PC-3 (cell line): ENCODE measurements around the gene IPP. TPM values are rescaled to one million over a fixed set of nuclear protein-coding genes. Genes with fewer than 3 reads are reported as not detected.

Source experiments
- ATAC-seq: fragments of 200-7000 bp; cut with Tn5 transposase; 2 replicates; pipeline ENCODE4 v1.9.1; 2020; ENCODE audit warnings: mild to moderate bottlenecking, moderate library complexity
- BruUV-seq: library from RNA; stranded (reverse); fragments of 400-500 nt; replicated peaks from 2 replicates; lab custom pipeline; 2021; lab: Mats Ljungman, UMichigan
- CTCF ChIA-PET: fragments of 300-600 bp; sonication (Branson Sonifier 250); formaldehyde crosslinking; loops from one replicate; lab custom pipeline; 2022; ENCODE audit warnings: antibody characterized with exemption; lab: Charles Lee
- POLR2A ChIA-PET: fragments of 300-600 bp; sonication (Branson Sonifier 250); formaldehyde crosslinking; loops from one replicate; lab custom pipeline; 2022; ENCODE audit warnings: antibody characterized with exemption; ENCODE audit not compliant: unreplicated experiment; lab: Charles Lee
- DNase-seq: peaks from one replicate; pipeline ENCODE4 v3.0.0-alpha.2; 2015
- H2AFZ ChIP-seq: fragments of 300-600 bp; sonication (generic); 2 replicates; pipeline ENCODE4 v1.6.0; 2016; ENCODE audit warnings: antibody characterized with exemption, low read length
- H3F3A ChIP-seq: fragments of 300-600 bp; sonication (generic); one replicate; pipeline ENCODE4 v1.6.0; 2017; ENCODE audit warnings: antibody characterized with exemption, low read length, control low read depth, mild to moderate bottlenecking; ENCODE audit not compliant: unreplicated experiment
- H3K27ac ChIP-seq: fragments of 300-600 bp; sonication (generic); 2 replicates; pipeline ENCODE4 v1.5.1; 2016; ENCODE audit warnings: mild to moderate bottlenecking, low read length
- H3K27me3 ChIP-seq: fragments of 300-600 bp; sonication (generic); 2 replicates; pipeline ENCODE4 v1.6.1; 2016; ENCODE audit warnings: low read length, mixed read lengths
- H3K36me3 ChIP-seq: fragments of 300-600 bp; sonication (generic); 2 replicates; pipeline ENCODE4 v1.6.1; 2016; ENCODE audit warnings: low read depth, mixed run types, low read length, mixed read lengths
- H3K4me1 ChIP-seq: fragments of 300-600 bp; sonication (generic); 2 replicates; pipeline ENCODE4 v1.5.1; 2016; ENCODE audit warnings: low read length; ENCODE audit not compliant: insufficient read depth
- H3K4me2 ChIP-seq: fragments of 300-600 bp; sonication (generic); 2 replicates; pipeline ENCODE4 v1.6.0; 2016; ENCODE audit warnings: low read length
- H3K4me3 ChIP-seq: fragments of 300-600 bp; sonication (generic); 2 replicates; pipeline ENCODE4 v1.5.1; 2016; ENCODE audit warnings: mild to moderate bottlenecking, low read length, mixed read lengths
- H3K79me2 ChIP-seq: fragments of 300-600 bp; sonication (generic); 2 replicates; pipeline ENCODE4 v1.6.1; 2017; ENCODE audit warnings: low read length, mixed read lengths
- H3K9ac ChIP-seq: fragments of 300-600 bp; sonication (generic); 2 replicates; pipeline ENCODE4 v1.6.0; 2016; ENCODE audit warnings: mild to moderate bottlenecking, low read length
- H3K9me2 ChIP-seq: fragments of 300-600 bp; sonication (generic); replicated peaks from 2 replicates; pipeline ENCODE4 v1.6.1; 2016; ENCODE audit warnings: mixed run types, low read length, mixed read lengths
- H3K9me3 ChIP-seq: fragments of 300-600 bp; sonication (generic); 2 replicates; pipeline ENCODE4 v1.6.1; 2016; ENCODE audit warnings: low read length, mixed read lengths
- H4K20me1 ChIP-seq: fragments of 300-600 bp; sonication (generic); 2 replicates; pipeline ENCODE4 v1.6.1; 2016; ENCODE audit warnings: low read length, mixed read lengths
- EZH2 ChIP-seq: fragments of 300-600 bp; sonication (generic); IDR thresholded peaks from one replicate; pipeline ENCODE4 v1.6.1; 2017; ENCODE audit warnings: antibody characterized with exemption, mild to moderate bottlenecking, low read length; ENCODE audit not compliant: unreplicated experiment
- EZH2phosphoT487 ChIP-seq: fragments of 300-600 bp; sonication (generic); IDR thresholded peaks from 2 replicates; pipeline ENCODE4 v1.6.1; 2018; ENCODE audit warnings: mild to moderate bottlenecking, antibody characterized with exemption, low read length, borderline replicate concordance
- intact Hi-C: fragments of 100-400 bp; cut with micrococcal nuclease; formaldehyde crosslinking; loops from 2 replicates; pipeline ENCODE4 v1.9.0; 2023
- total RNA-seq: library from RNA; depleted of rRNA; stranded (reverse); fragments of >200 nt; gene quantifications from 2 replicates; pipeline ENCODE4 v1.2.3, GENCODE V29; 2014
- TF ChIP-seq, protein P1 (sequence below): fragments of 300-600 bp; sonication (generic); conservative IDR thresholded peaks from 2 replicates; pipeline ENCODE4 v1.5.1; 2017; ENCODE audit warnings: antibody characterized with exemption, low read depth, mild to moderate bottlenecking, low read length

IPP gene
- total RNA-seq, 1 experiment from 2014 or later, result 6.6 TPM

DNA sequence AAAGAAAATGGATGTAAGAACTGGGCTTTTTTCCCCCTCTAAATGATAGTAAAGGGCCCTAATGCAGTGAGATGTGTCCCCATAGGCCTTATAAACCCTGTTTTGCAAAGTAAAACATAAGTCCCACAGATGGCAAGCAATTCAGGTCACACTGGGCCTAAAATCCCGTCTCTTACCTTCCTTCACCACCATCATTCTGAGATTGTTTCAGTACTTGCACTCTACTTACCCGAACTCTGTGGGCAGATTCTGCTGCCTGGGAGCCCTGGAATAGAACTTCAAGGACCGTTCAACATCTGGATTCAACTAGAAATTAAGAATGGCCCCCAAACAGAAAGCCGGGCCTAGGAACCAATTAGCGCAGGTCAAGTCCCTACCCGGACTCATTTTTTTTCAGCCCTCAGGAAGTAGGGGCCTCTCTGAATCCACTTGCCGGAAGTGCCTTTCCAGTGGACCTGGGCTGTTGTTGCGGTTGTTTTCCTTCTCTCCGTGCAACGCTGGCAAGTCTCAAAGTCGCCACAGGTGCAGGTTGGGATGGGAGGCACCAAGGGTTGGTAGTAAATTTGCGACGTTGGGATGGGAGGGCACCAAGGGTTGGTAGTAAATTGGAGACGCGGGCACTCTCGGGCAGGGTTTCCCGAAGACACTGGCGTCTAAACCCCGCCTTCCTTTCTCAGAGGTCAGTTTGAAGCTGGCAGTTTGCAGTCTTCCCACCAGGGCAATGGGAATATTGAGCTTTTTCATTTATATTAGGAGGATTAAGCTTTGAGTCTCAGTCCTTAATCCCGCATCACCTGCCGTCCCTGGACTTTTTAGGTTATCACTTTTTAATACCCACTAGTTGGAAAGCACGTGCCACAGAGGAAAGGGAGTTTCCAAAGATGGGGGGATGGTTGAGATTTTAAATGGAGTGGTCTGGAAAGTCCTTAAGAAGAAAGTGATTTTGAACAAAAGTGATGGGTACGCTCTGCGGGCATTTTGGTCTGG, 62.4 kb downstream of the IPP start, which contains the start of gene TMEM69:
TMEM69 (plus strand) TSS at position 428 of the 987 bp plus-strand sequence. CDS start 2,888 bp downstream, outside the sequence.
- peaks cover 14% of the 10 kb centered on the region for H4K20me1 ChIP-seq
- H3K9me3 ChIP-seq, result no peaks in the 10 kb centered on the region
- ATAC-seq (peak; percentile 11), DNase-seq (peak; percentile 84)
- peaks cover 18% of the 10 kb centered on the region for H3K36me3 ChIP-seq
- ChIA-PET CTCF (interaction anchor here (0.6 kb wide), 1 partner anchor 93 kb away, joined by 4 read pairs; no protein-coding TSS in a partner anchor), POLR2A (interaction anchor here (0.6 kb wide), 1 partner anchor 467 kb away, joined by 3 read pairs; no protein-coding TSS in a partner anchor)
- intact Hi-C loops, result loop anchor here (1.0 to 5.0 kb wide), 5 partner anchors 46 to 194 kb away; partner anchors contain the start of genes IPP and NASP
- no TSS peak for BruUV-seq
- peak within 1 kb of the TSS; percentile 99 for H3K4me3 ChIP-seq
- H3K9me2 ChIP-seq, result no peaks in the 10 kb centered on the region
- peaks cover 69% of the 10 kb centered on the region for H3K79me2 ChIP-seq
- TF ChIP-seq EZH2 (no peak), EZH2phosphoT487 (no peak)
- TF ChIP-seq, protein P1, sequence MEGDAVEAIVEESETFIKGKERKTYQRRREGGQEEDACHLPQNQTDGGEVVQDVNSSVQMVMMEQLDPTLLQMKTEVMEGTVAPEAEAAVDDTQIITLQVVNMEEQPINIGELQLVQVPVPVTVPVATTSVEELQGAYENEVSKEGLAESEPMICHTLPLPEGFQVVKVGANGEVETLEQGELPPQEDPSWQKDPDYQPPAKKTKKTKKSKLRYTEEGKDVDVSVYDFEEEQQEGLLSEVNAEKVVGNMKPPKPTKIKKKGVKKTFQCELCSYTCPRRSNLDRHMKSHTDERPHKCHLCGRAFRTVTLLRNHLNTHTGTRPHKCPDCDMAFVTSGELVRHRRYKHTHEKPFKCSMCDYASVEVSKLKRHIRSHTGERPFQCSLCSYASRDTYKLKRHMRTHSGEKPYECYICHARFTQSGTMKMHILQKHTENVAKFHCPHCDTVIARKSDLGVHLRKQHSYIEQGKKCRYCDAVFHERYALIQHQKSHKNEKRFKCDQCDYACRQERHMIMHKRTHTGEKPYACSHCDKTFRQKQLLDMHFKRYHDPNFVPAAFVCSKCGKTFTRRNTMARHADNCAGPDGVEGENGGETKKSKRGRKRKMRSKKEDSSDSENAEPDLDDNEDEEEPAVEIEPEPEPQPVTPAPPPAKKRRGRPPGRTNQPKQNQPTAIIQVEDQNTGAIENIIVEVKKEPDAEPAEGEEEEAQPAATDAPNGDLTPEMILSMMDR, result no peak
- no peaks in the 10 kb centered on the region for H3K27me3 ChIP-seq
- H3F3A ChIP-seq, result no peaks in the 10 kb centered on the region
- peak within 1 kb of the TSS; percentile 99 for H3K4me2 ChIP-seq
- H3K9ac ChIP-seq, result peak within 1 kb of the TSS; percentile 99
- peak within 1 kb of the TSS; percentile 98 for H3K27ac ChIP-seq
- peak within 1 kb of the TSS; percentile 88 for H2AFZ ChIP-seq
- peaks cover 18% of the 10 kb centered on the region for H3K4me1 ChIP-seq

DNA sequence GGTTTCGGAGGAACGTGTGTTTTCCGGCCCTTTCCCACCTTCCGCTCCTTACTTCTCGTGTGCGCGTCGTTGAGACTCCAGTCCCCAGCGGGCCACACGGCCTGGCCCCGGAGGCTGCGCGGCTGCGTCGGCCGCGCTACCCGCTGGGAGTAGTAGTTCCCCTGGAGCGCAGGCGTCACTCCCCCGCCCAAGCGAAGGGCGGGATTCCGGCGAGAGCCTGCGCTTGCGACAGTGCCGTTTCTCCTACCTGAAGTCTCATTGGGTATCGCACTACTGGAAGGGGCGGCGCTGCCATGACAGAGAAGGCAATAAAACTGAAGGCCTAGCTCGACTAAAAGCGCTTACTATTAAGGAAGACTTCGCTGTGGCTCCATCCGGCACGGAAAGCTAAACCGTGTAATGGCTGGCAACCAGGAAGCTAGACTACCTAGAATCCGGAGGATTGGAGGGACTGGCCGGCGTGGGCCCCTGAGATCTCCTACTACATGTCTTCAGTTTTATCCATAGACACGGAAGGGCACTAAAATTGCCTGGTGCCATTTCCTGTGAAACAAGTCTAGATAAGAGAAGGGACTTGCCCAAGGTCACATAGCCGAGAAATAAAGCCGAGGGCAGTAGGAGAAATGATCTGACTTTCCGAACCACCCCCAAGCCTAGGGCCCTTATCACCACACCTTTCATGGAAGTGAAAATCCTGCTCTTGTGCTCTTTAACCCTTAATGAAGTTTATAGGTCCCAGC, 63.3 kb downstream of the IPP start:
- BruUV-seq, result TSS peak; percentile 80
- POLR2A ChIA-PET, result interaction anchor here (0.6 kb wide), 1 partner anchor 196 kb away, joined by 4 read pairs; no protein-coding TSS in a partner anchor
- Histone ChIP-seq H3K4me1 (peaks cover 22% of the 10 kb centered on the region), H3K9me3 (no peaks in the 10 kb centered on the region), H3K9me2 (no peaks in the 10 kb centered on the region), H3K36me3 (peaks cover 10% of the 10 kb centered on the region; the same call in 1 of the 2 replicates), H3K27ac (peak overlapping the region; percentile 98), H3K4me3 (peak overlapping the region; percentile 99), H3K27me3 (no peaks in the 10 kb centered on the region), H3K9ac (peak overlapping the region; percentile 99), H4K20me1 (peaks cover 22% of the 10 kb centered on the region), H3K4me2 (peak overlapping the region; percentile 99), H3F3A (no peaks in the 10 kb centered on the region), H3K79me2 (peaks cover 78% of the 10 kb centered on the region), H2AFZ (peak overlapping the region; percentile 92)
- DNase-seq (peak; percentile 99), ATAC-seq (peak; percentile 90)
- intact Hi-C loops, result loop anchor here (1.0 to 5.0 kb wide), 4 partner anchors 45 to 195 kb away; partner anchors contain the start of gene NASP
- no peak for TF ChIP-seq EZH2phosphoT487
- no peak for TF ChIP-seq EZH2
- TF ChIP-seq, protein P1, result no peak
- CTCF ChIA-PET, result interaction anchor here (0.6 kb wide), 1 partner anchor 93 kb away, joined by 4 read pairs; no protein-coding TSS in a partner anchor
